ENCODE data around the gene SUGCT. TPM values are rescaled to one million over a fixed set of nuclear protein-coding genes. Genes with fewer than 3 reads are reported as not detected.

Gene SUGCT
- total and polyA plus RNA-seq, 2 of the 8 experiments (the other 6 are each of a cell fraction or from before 2014, with no cell fraction given): 2.8 to 5.4 TPM

DNA sequence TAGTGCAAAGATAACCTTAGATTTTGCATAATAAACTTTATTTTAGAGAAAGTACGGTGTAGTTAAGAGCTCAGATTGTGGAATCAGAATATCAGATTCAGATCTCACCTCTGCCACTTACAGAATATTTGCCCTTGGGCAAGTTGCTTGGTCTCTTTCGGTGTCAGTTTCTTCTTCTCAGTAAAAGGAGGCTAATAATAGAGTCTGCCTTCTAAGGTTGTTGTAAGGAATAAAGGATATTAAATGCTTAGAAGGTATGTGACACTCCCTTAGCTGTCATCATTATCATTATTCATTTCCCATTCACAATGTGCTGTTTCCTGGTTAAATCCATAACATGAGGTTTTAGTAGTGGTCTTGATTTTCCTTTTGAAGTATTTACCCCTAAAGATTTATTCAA, 42.6 kb upstream of the SUGCT start (continued):
- TF ChIP-seq, protein P1, sequence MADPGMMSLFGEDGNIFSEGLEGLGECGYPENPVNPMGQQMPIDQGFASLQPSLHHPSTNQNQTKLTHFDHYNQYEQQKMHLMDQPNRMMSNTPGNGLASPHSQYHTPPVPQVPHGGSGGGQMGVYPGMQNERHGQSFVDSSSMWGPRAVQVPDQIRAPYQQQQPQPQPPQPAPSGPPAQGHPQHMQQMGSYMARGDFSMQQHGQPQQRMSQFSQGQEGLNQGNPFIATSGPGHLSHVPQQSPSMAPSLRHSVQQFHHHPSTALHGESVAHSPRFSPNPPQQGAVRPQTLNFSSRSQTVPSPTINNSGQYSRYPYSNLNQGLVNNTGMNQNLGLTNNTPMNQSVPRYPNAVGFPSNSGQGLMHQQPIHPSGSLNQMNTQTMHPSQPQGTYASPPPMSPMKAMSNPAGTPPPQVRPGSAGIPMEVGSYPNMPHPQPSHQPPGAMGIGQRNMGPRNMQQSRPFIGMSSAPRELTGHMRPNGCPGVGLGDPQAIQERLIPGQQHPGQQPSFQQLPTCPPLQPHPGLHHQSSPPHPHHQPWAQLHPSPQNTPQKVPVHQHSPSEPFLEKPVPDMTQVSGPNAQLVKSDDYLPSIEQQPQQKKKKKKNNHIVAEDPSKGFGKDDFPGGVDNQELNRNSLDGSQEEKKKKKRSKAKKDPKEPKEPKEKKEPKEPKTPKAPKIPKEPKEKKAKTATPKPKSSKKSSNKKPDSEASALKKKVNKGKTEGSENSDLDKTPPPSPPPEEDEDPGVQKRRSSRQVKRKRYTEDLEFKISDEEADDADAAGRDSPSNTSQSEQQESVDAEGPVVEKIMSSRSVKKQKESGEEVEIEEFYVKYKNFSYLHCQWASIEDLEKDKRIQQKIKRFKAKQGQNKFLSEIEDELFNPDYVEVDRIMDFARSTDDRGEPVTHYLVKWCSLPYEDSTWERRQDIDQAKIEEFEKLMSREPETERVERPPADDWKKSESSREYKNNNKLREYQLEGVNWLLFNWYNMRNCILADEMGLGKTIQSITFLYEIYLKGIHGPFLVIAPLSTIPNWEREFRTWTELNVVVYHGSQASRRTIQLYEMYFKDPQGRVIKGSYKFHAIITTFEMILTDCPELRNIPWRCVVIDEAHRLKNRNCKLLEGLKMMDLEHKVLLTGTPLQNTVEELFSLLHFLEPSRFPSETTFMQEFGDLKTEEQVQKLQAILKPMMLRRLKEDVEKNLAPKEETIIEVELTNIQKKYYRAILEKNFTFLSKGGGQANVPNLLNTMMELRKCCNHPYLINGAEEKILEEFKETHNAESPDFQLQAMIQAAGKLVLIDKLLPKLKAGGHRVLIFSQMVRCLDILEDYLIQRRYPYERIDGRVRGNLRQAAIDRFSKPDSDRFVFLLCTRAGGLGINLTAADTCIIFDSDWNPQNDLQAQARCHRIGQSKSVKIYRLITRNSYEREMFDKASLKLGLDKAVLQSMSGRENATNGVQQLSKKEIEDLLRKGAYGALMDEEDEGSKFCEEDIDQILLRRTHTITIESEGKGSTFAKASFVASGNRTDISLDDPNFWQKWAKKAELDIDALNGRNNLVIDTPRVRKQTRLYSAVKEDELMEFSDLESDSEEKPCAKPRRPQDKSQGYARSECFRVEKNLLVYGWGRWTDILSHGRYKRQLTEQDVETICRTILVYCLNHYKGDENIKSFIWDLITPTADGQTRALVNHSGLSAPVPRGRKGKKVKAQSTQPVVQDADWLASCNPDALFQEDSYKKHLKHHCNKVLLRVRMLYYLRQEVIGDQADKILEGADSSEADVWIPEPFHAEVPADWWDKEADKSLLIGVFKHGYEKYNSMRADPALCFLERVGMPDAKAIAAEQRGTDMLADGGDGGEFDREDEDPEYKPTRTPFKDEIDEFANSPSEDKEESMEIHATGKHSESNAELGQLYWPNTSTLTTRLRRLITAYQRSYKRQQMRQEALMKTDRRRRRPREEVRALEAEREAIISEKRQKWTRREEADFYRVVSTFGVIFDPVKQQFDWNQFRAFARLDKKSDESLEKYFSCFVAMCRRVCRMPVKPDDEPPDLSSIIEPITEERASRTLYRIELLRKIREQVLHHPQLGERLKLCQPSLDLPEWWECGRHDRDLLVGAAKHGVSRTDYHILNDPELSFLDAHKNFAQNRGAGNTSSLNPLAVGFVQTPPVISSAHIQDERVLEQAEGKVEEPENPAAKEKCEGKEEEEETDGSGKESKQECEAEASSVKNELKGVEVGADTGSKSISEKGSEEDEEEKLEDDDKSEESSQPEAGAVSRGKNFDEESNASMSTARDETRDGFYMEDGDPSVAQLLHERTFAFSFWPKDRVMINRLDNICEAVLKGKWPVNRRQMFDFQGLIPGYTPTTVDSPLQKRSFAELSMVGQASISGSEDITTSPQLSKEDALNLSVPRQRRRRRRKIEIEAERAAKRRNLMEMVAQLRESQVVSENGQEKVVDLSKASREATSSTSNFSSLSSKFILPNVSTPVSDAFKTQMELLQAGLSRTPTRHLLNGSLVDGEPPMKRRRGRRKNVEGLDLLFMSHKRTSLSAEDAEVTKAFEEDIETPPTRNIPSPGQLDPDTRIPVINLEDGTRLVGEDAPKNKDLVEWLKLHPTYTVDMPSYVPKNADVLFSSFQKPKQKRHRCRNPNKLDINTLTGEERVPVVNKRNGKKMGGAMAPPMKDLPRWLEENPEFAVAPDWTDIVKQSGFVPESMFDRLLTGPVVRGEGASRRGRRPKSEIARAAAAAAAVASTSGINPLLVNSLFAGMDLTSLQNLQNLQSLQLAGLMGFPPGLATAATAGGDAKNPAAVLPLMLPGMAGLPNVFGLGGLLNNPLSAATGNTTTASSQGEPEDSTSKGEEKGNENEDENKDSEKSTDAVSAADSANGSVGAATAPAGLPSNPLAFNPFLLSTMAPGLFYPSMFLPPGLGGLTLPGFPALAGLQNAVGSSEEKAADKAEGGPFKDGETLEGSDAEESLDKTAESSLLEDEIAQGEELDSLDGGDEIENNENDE (IDR thresholded peaks at IDR 0.05; ENCODE audit: insufficient replicate concordance, low read length): no peak
- TF ChIP-seq TCF12 (IDR thresholded peaks at IDR 0.05; ENCODE audit: low read depth, low read length) (no peak), SUZ12 (IDR thresholded peaks at IDR 0.05; ENCODE audit: low read length) (no peak), CHD1 (IDR thresholded peaks at IDR 0.05; ENCODE audit: low read depth, low read length) (no peak), NANOG (IDR thresholded peaks at IDR 0.05; ENCODE audit: insufficient read depth, low read depth, low read length, poor library complexity, severe bottlenecking) (no peak), SIRT6 (IDR thresholded peaks at IDR 0.05; ENCODE audit: low read length) (no peak), SP4 (IDR thresholded peaks at IDR 0.05; ENCODE audit: low read length) (no peak), SRF (IDR thresholded peaks at IDR 0.05; ENCODE audit: low read depth, low read length) (no peak), SP1 (IDR thresholded peaks at IDR 0.05; ENCODE audit: low read depth, low read length) (no peak), CREB1 (IDR thresholded peaks at IDR 0.05) (no peak), TAF1 (IDR thresholded peaks at IDR 0.05; ENCODE audit: low read depth, low read length) (no peak), TBP (IDR thresholded peaks at IDR 0.05; ENCODE audit: low read depth, low read length) (no peak), RBBP5 (IDR thresholded peaks at IDR 0.05; ENCODE audit: borderline replicate concordance, low read depth, low read length) (no peak)
- TF ChIP-seq, protein P2, sequence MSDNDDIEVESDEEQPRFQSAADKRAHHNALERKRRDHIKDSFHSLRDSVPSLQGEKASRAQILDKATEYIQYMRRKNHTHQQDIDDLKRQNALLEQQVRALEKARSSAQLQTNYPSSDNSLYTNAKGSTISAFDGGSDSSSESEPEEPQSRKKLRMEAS (IDR thresholded peaks at IDR 0.05): no peak
